HEK293T (cell line): ENCODE measurements around the gene INPP5A.

Source experiments
- BHLHE40 ChIP-seq: fragments of 450-650 bp; IDR thresholded peaks from 2 replicates; pipeline ENCODE4 v1.6.1; 2016; ENCODE audit warnings: mild to moderate bottlenecking, moderate library complexity, borderline replicate concordance
- FOXA1 ChIP-seq: fragments of 450-650 bp; IDR thresholded peaks from 2 replicates; pipeline ENCODE4 v1.6.1; 2016; ENCODE audit warnings: mild to moderate bottlenecking
- HDGF ChIP-seq: fragments of 450-650 bp; IDR thresholded peaks from 2 replicates; pipeline ENCODE4 v1.6.1; 2017; ENCODE audit warnings: antibody characterized with exemption, borderline replicate concordance
- NFRKB ChIP-seq: fragments of 450-650 bp; IDR thresholded peaks from 2 replicates; pipeline ENCODE4 v1.6.1; 2016; ENCODE audit warnings: mild to moderate bottlenecking, moderate library complexity
- TARDBP ChIP-seq: fragments of 450-650 bp; IDR thresholded peaks from 2 replicates; pipeline ENCODE4 v1.6.1; 2016

- TF ChIP-seq BHLHE40 (no peak), HDGF (no peak), FOXA1 (no peak), NFRKB (no peak), TARDBP (no peak)
Measured at GRCh38 chr10:132738454-132739224, 201.1 kb downstream of the INPP5A start.
